Kidney capillary endothelial cell (primary cell): ENCODE results near the gene GNL1.

Experiments
- DNase-seq: peaks from one replicate; pipeline ENCODE4 v3.0.0-alpha.2; 2018; ENCODE audit warnings: low spot score

The GNL1 gene

DNA sequence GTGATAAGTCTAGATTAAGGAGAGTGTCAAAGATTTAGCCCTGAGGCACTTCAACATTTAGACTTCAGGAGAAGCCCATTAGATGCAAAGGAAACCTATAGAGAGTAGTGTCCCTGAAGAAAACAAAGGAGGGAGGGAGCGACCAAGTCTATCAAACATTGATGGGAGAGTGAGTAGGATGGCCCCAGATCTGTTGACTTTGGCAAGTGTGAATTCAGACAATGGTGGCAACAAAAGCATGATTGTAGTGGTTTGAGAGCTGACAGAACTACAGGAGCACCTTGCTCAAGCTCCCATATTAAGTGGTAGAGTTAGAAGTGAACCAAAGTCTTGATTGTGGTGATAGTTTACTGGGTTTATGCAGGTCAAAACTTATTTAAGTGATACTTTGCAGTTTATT is 14.0 kb upstream of the GNL1 start:
- no peak for DNase-seq

DNA sequence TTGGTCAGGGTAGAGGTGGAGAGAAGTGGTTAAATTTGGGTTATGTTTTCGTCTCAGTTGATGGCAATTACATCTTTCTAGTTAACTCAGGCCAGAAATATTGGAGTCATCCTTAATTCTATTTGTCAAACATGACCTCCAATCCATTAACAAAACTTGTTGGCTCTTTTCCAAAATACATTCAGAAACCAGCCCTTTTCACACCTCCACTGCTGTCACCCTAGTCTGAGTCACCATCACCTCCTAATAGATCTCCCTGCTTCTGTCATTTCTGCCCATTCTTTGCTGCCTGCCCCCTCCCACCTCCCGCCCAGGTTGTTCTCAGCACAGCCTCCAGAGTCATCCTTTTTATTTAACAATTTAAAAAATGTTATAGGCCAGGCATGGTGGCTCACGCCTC is 12.0 kb upstream of the GNL1 start:
- DNase-seq, result no peak

- DNase-seq, result no peak
Observed at GRCh38 chr6:30565772-30566171, 9.5 kb upstream of the GNL1 start.

DNA sequence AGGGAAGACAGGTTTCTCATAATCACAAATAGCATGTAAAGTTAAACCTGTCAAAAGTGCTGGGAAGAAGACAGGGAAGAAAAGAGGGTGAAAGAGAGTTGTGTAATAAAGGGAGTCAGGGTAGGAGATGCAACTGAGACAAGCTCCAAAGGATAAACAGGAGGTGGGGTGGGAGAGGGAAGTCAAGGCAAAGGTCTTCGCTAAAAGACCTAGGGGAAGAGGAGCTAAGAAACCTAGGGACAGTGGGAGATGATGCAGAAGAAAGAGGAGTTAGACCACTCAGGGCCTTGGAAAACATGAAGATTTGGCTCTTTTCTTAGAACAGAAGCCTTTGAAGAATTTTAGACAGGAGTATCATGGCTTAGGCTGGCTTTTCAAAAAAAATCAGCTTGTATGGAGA is 7.8 kb upstream of the GNL1 start:
- no peak for DNase-seq

DNA sequence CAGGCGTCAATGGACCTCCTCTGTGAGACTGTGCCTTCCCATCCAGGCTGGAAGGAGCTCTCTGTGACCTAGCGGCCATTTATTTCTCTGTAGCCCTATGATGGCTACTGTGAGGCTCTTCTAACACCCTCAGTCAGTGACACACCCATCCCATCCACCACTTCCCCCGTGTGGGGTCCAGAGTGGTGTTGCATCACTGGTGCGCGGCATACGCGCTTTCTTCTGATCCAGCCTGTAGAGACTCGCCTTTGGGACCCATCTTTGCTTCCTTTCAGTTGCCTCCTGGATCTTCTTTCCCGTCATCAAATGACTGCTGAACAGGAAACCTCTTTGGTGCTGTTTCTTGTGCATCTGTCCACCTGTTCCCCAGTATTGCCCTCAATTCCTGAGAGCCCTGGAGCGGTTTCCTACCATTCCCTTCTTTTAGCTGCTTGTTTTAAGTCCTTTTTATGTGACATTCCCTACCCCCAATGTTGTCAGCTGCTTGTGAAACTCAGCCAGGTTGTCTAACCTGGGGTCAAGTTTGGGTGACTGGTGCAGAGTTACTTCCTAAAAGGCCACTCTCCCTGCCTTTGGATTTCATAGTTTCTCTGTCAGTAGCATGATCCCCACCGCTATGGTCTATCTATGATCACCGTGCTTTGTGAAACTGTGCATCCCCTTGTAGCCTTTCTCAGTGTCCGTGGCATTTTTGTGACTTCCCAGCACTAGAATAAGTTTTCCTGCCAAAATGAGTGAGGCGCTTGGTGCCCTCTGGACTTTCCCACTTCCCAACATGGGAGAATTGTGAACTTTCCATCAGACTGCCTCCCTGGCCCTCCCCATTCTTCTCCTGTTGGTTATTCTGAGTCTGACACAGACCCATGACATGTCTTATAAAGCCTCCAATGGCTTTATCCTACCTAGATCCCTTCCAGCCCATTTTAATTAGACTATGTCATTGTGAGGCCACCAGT is 6.5 kb upstream of the GNL1 start:
- no peak for DNase-seq

- no peak for DNase-seq
Observed at GRCh38 chr6:30560930-30561329, 4.6 kb upstream of the GNL1 start.

DNA sequence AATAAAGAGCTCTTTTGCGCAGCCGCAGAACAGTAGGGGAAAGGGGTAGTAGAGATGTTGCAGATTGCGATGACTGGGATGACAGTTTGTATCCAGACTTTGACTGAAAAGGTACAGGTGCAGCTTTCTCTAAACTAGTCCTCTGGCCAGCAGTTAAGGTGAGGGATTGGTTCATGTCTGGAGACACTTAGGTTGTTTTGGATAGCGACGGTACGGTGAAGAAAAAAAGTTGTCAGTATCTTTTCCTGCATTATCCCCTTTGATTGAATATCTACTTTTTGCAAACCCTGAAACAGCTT is 1.3 kb upstream of the GNL1 start:
- no peak for DNase-seq

DNA sequence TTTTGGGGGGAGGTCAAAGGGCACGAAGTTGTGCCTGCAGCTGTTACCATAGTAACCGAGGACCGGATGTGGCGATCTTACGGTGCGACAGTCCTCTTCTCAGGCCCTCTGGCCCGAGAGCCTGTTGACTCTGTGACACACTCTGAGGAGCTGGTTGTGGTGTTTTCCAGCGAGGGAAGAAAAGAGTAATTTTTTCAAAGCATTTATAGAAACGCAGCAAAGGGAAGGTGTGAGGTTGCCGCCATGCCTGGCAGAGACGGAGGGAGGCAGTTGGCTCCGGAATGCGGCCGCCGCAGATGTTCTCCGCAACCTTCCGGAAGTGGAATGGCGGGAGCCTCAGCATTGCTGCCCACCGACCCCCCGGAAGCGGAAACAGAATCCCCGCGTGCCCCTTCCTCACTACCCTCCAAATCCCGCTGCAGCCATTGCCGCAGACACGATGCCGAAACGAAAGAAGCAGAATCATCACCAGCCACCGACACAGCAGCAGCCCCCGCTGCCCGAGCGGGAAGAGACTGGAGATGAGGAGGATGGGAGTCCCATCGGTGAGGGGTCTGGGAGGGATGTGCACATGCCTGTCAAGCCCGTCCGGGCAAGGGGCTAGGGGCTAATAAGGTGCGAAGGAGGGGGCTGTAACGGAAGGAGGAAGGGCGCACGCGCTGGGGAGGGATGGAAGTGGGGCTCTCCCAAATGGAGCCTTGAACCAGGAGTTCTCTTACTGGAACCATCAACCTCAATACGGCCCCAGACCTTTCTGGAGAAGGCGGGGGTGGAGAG is 805 bp upstream of the GNL1 start, which contains the start of gene PRR3:
Gene PRR3 (plus strand): TSS at position 390 of the 777 bp plus-strand sequence. CDS start 50 bp downstream, at position 440.
- peak; percentile 89 for DNase-seq

- no peak for DNase-seq
Observed at GRCh38 chr6:30555816-30556065, 548 bp downstream of the GNL1 start.

- DNase-seq, result no peak
Observed at GRCh38 chr6:30554962-30555815, 1.1 kb downstream of the GNL1 start.

GRCh38 chr6:30554404-30554803 is 1.9 kb downstream of the GNL1 start:
- DNase-seq, result no peak

DNA sequence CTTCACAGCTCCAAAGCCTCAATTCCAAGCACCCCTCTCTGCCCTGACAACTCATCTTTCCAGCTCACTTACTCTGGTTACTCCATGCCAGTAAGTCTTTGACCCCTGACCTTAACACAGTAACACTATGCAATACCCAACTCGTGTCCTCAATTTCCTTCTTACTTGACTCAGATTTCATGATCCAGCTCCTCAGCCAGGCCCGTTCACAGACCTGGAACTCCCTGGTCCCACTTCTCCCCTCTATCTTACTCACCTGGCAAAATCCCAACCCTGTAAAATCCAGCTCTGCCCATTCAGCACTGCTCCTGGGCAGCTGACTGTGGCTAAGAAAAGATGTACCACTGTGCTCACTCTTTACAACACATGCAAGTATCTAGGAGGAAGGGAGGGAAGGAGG is 7.9 kb downstream of the GNL1 start:
- no peak for DNase-seq

DNA sequence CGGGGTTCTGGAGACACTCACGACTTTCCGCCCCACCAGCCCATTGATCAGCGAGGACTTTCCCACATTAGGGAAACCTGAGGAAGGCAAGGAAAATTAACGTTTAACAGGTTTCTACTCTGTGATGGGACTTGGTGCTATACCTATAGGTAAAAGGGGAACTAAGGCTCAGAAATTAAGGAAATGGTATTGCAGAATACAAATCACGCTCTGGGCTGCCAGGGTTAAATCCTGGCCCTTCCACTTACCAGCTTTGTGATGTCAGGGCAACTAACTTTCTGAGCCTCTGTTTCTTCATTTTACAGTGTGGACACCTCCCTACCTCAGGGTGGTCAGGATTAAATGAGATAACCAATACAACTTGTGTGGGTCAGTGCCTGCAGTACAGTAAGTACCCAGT is 8.8 kb downstream of the GNL1 start:
- DNase-seq, result no peak

GRCh38 chr6:30544666-30545272 is 11.5 kb downstream of the GNL1 start:
- DNase-seq, result peak; percentile 88

GRCh38 chr6:30543821-30544220 is 12.5 kb downstream of the GNL1 start:
- no peak for DNase-seq

DNA sequence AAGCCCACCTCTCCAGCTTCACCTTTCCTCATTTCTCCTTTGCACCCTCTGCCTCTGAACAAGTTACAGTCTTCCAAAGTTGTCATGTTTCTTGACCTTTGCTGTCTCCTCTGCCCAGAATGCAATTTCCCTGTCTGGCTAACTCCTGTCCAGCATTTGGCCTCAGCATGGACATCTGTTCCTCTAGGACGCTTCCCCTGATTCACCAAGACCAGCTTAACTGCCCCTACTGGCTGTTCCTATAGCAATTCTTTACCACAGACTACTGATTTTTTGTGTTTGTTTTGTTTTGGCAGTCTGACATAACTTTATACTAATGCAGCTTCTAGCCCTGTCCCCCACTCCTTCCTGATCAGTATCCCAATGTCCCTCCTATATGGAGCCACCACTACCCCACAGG is 13.4 kb downstream of the GNL1 start:
- DNase-seq, result peak; percentile 59

- DNase-seq, result peak; percentile 63
Observed at GRCh38 chr6:30542404-30542725, 13.9 kb downstream of the GNL1 start.

DNA sequence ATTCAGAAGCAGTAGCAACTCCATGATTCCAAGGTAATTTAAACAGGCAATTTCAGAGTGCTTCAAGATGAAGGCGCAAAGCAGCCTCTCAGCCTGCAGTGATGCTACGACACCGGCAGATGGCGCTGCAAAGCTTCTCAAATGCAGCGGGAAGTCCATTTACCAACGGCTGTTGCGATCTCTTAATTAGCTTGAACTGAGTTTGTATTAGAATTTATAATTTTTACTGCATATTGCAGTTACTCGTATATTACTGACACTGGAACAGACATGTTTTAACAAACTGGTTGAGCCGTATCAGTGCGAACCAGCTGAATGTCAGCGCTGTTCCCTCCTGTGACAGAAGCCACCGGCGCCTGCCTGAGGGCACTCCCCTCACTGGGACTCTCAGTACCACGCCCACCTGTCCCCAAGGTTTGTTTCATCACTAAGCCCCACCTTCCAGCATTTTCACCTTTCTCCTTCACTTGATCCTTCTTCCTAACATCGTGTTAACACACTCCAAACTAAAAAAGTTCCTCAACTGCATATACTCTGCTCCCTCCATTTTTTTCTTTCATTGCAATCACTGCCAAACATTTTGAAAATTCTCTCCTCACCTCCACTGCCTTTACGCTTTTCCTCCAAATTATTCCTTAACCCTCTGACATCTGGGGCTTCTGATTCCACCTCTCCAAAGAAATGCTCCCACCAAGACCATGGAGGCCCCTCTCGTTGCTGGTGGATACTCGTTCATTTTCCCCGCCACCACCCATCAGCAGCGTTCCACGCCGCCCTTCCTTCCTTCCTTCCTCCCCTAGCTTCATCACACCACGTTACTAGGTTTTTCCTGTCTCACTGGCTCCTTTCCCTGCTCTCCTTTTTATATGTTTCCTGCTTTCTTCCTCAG is 14.5 kb downstream of the GNL1 start:
- DNase-seq, result peak; percentile 89

DNA sequence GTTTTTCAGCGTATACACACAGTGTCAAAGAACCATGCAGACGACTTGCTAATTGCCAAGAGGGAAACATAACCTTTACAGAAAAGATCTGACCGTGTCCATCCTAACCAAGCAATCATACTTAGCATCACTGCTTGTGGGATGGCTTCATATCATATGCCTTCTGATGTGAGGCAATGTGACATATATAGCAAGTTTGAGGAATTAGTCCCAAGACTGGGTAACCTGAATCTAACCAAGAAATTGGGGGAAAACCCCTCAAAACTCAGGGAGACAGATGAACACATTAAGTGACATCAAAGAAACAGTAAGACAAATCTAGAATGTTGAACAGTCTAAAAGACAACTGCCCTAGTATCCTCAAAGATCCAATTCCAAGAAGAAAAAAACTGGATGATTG is 18.4 kb downstream of the GNL1 start:
- DNase-seq, result no peak

DNA sequence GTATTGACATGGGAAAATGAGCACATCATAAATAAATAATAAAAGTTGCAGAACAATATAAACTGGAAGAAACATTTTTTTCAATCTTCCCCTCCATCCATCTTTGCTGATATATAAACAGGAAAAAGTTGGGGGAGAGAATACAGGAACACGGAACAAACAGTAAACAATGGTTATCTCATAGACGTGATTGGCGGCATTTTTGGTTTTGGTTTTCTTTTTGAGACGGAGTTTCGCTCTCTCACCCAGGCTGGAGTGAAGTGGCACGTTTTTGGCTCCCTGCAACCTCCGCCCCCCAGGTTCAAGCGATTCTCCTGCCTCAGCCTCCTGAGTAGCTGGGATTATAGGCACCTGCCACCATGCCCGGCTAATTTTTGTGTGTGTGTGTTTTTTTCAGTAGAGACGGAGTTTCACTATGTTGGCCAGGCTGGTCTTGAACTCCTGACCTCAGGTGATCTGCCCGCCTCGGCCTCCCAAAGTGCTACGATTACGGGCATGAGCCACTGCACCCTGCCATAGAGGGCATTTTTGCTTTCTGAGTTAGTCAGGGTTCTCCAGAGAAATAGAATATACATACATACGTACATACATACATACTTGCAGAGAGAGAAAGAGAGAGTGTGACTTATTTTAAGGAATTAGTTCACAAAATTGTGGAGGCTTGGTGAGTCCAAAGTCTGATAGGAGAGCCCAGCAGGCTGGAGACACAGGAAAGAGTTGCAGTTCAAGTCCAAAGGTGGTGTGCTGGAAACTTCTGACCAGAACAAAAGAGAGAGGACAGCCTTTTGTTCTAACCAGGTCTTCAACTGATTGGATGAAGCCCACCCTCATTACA is 22.6 kb downstream of the GNL1 start:
- no peak for DNase-seq
